ENCODE data around the gene ACSF2. TPM values are rescaled to one million over a fixed set of nuclear protein-coding genes. Genes with fewer than 3 reads are reported as not detected.

Gene ACSF2
- total RNA-seq, 1 experiment from 2014 or later, result 12.2 TPM

DNA sequence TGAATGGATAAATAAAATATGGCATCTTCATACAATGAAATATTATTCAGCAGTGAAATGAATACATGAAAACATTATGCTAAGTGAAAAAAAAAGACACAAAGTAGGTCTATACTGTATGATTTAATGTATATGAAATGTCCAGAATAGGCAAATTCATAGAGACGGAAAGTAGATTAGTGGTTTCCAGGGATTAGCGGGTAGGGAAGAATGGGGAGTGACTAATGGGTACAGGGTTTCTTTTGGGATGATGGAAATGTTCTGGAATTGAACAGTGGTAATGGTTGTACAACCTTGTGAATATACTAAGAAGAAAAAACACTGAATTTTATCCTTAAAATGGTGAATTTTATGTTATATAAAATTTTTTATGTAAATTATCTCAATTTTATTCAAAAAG, 73.7 kb downstream of the ACSF2 start:
- Histone ChIP-seq H2AFZ (ENCODE audit: low read length) (no peak overlapping the region), H3K27ac (ENCODE audit: insufficient read length, low read depth, low read length) (no peak overlapping the region), H4K91ac (ENCODE audit: insufficient read length, low read depth, low read length) (no peak overlapping the region), H3K27me3 (ENCODE audit: insufficient read depth, low read length) (no peaks in the 10 kb centered on the region; the same call in 1 of the 2 replicates), H3K18ac (ENCODE audit: insufficient read length, low read depth, low read length) (no peak overlapping the region), H4K5ac (ENCODE audit: insufficient read length, low read depth, low read length) (no peak overlapping the region), H4K20me1 (ENCODE audit: control insufficient read depth, insufficient read depth, insufficient read length) (no peaks in the 10 kb centered on the region), H3K23me2 (ENCODE audit: insufficient read length, low read depth, low read length, poor library complexity, severe bottlenecking) (no peaks in the 10 kb centered on the region), H2AK5ac (ENCODE audit: insufficient read length, low read length) (no peak overlapping the region), H2BK20ac (ENCODE audit: low read depth, low read length, poor library complexity, severe bottlenecking) (no peak overlapping the region), H3T11ph (ENCODE audit: low read length) (no peak overlapping the region), H3K4me2 (ENCODE audit: insufficient read depth, insufficient read length, low read length) (no peak overlapping the region), H2BK15ac (ENCODE audit: low read depth, low read length) (no peak overlapping the region), H3K4me1 (ENCODE audit: insufficient read depth, low read length) (peaks cover 3% of the 10 kb centered on the region; the same call in 1 of the 2 replicates), H3K23ac (ENCODE audit: insufficient read length, low read depth, low read length) (no peak overlapping the region), H3K14ac (ENCODE audit: insufficient read depth, low read length) (no peak overlapping the region), H3K9me3 (ENCODE audit: control insufficient read depth, low read depth, low read length) (no peaks in the 10 kb centered on the region), H3K79me2 (ENCODE audit: insufficient read depth, low read length) (no peaks in the 10 kb centered on the region), H4K8ac (replicated peaks; ENCODE audit: insufficient read length, low read depth, low read length) (no peak overlapping the region), H2BK12ac (ENCODE audit: insufficient read length, low read depth, low read length) (no peak overlapping the region), H3K56ac (ENCODE audit: insufficient read length, low read depth, low read length) (no peak overlapping the region), H3K4ac (ENCODE audit: low read depth, low read length) (no peak overlapping the region), H3K9ac (ENCODE audit: extremely low read depth, insufficient read length, low read length) (no peak overlapping the region), H2BK5ac (ENCODE audit: insufficient read length, low read length) (no peak overlapping the region), H3K79me1 (ENCODE audit: insufficient read depth, low read depth, low read length, poor library complexity, severe bottlenecking) (no peaks in the 10 kb centered on the region), H2BK120ac (ENCODE audit: low read depth, low read length, poor library complexity, severe bottlenecking) (no peak overlapping the region)
- whole genome bisulfite sequencing (ENCODE audit: extremely low coverage, insufficient read length, low lambda C conversion rate), result no CpG with 5 or more reads among the region's 2 CpGs
- Mint-ChIP-seq H3K27me3 (ENCODE audit: low read depth) (peaks cover 4% of the 10 kb centered on the region; the same call in 1 of the 2 replicates), H3K27ac (no peak overlapping the region), H3K4me3 (no peak overlapping the region), H3K9me3 (no peaks in the 10 kb centered on the region), H3K4me1 (peaks cover 8% of the 10 kb centered on the region in 2 experiments), H3K36me3 (ENCODE audit: insufficient read depth in 1 of 3, low read depth in 3 of 3) (no peaks in the 10 kb centered on the region)
- no peak for DNase-seq
- TF ChIP-seq, protein P1, sequence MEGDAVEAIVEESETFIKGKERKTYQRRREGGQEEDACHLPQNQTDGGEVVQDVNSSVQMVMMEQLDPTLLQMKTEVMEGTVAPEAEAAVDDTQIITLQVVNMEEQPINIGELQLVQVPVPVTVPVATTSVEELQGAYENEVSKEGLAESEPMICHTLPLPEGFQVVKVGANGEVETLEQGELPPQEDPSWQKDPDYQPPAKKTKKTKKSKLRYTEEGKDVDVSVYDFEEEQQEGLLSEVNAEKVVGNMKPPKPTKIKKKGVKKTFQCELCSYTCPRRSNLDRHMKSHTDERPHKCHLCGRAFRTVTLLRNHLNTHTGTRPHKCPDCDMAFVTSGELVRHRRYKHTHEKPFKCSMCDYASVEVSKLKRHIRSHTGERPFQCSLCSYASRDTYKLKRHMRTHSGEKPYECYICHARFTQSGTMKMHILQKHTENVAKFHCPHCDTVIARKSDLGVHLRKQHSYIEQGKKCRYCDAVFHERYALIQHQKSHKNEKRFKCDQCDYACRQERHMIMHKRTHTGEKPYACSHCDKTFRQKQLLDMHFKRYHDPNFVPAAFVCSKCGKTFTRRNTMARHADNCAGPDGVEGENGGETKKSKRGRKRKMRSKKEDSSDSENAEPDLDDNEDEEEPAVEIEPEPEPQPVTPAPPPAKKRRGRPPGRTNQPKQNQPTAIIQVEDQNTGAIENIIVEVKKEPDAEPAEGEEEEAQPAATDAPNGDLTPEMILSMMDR (conservative IDR thresholded peaks at IDR 0.05), result no peak
